Measurements from ENCODE around the gene CLRN2. TPM values are rescaled to one million over a fixed set of nuclear protein-coding genes. Genes with fewer than 3 reads are reported as not detected.

Gene CLRN2
- total RNA-seq, 1 experiment from 2014 or later = not detected

DNA sequence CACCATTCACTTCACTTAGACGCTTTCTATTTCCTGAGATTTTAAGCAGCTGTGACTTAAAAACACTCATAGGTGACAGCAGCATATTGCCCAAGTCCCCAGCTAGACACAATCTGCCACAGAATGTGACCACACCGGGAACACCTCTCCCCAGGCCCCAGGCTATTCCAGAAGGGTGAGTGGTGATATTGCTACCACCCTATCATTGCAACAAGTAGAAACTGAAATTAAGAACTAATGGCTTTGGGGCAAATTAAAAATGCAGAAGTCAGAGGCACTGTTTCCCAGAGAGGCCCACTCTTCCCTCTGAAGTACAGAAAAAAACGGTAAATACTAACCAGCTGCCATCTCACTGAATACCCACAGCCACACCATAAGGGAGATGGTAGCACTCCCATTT is 38.1 kb upstream of the CLRN2 start:
- Histone ChIP-seq H3K27ac (ENCODE audit: low read length) (no peak overlapping the region), H3K36me3 (ENCODE audit: control insufficient read depth, insufficient read depth, low read length) (no peaks in the 10 kb centered on the region), H3K9me3 (ENCODE audit: control insufficient read depth, insufficient read depth, low read depth, low read length) (no peaks in the 10 kb centered on the region), H3K27me3 (ENCODE audit: control insufficient read depth, insufficient read depth, low read length) (no peaks in the 10 kb centered on the region), H3K4me1 (ENCODE audit: control insufficient read depth, insufficient read depth, low read length) (no peaks in the 10 kb centered on the region), H3K4me3 (ENCODE audit: low read depth in 2 of 2, low read length in 2 of 2) (no peak overlapping the region)
- CTCF ChIA-PET = no interaction called here
- DNase-seq (ENCODE audit: low read depth, low spot score) (no peak), ATAC-seq (no peak)
- TF ChIP-seq POLR2AphosphoS5 (IDR thresholded peaks at IDR 0.05; ENCODE audit: low read depth, low read length) (no peak), CTCF (IDR thresholded peaks at IDR 0.05) (no peak), TCF7L2 (IDR thresholded peaks at IDR 0.05; ENCODE audit: low read depth, low read length) (no peak), SIN3A (IDR thresholded peaks at IDR 0.05; ENCODE audit: borderline replicate concordance, insufficient read depth, low read depth, low read length) (no peak)
- TF ChIP-seq, protein P1, sequence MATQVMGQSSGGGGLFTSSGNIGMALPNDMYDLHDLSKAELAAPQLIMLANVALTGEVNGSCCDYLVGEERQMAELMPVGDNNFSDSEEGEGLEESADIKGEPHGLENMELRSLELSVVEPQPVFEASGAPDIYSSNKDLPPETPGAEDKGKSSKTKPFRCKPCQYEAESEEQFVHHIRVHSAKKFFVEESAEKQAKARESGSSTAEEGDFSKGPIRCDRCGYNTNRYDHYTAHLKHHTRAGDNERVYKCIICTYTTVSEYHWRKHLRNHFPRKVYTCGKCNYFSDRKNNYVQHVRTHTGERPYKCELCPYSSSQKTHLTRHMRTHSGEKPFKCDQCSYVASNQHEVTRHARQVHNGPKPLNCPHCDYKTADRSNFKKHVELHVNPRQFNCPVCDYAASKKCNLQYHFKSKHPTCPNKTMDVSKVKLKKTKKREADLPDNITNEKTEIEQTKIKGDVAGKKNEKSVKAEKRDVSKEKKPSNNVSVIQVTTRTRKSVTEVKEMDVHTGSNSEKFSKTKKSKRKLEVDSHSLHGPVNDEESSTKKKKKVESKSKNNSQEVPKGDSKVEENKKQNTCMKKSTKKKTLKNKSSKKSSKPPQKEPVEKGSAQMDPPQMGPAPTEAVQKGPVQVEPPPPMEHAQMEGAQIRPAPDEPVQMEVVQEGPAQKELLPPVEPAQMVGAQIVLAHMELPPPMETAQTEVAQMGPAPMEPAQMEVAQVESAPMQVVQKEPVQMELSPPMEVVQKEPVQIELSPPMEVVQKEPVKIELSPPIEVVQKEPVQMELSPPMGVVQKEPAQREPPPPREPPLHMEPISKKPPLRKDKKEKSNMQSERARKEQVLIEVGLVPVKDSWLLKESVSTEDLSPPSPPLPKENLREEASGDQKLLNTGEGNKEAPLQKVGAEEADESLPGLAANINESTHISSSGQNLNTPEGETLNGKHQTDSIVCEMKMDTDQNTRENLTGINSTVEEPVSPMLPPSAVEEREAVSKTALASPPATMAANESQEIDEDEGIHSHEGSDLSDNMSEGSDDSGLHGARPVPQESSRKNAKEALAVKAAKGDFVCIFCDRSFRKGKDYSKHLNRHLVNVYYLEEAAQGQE (IDR thresholded peaks at IDR 0.05; ENCODE audit: insufficient read depth in 1 of 2, low read depth in 2 of 2, low read length in 1 of 2) = no peak
- in situ Hi-C loops (cut with HindIII; ENCODE audit: low pct_unique_long_range_greater_than_20kb, low sequenced_read_pairs) = no loop called here
- BruUV-seq (replicated peaks) = no TSS peak
- POLR2A ChIA-PET = no interaction called here
- intact Hi-C loops (cut with micrococcal nuclease; ENCODE audit: unreplicated experiment) = no loop called here

DNA sequence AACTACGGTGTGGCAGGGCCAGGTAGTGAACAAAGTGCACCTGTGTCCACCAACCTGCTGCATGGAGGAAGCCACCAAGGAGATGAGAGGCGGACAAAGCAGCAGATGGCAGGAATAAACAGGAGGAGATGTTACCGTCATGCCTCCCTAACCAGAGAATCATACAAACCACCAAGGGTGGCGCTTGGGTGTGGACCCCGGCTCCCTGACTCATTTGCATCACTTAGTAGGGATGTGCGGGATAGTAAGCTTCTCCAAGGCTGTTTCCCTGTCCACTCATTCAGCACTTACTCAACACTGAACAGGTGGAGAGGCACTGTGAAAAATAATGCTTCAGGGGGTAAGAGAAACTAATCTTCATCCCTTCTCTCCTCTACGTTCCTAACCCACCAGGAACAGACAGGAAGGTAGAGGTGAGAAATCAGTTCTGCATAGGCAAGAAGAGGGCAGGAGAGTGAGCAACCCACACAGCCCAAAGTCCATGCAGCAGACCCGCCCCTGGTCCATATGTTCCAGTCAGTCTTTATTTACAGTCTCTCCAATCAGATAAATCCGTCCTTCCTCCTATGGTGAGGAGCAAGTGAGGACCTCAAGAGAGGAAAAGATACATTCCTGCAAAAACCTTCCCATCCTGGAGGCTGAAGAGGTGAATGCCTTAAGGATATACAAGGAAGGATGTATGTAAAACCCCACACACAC is 37.0 kb upstream of the CLRN2 start:
- no TSS peak for BruUV-seq (replicated peaks)
- Histone ChIP-seq H3K4me1 (ENCODE audit: control insufficient read depth, insufficient read depth, low read length) (no peaks in the 10 kb centered on the region), H3K27ac (ENCODE audit: low read length) (no peak overlapping the region), H3K27me3 (ENCODE audit: control insufficient read depth, insufficient read depth, low read length) (no peaks in the 10 kb centered on the region), H3K36me3 (ENCODE audit: control insufficient read depth, insufficient read depth, low read length) (no peaks in the 10 kb centered on the region), H3K9me3 (ENCODE audit: control insufficient read depth, insufficient read depth, low read depth, low read length) (no peaks in the 10 kb centered on the region), H3K4me3 (ENCODE audit: low read depth in 2 of 2, low read length in 2 of 2) (no peak overlapping the region)
- ChIA-PET CTCF (no interaction called here), POLR2A (no interaction called here)
- in situ Hi-C loops (cut with HindIII; ENCODE audit: low pct_unique_long_range_greater_than_20kb, low sequenced_read_pairs) (no loop called here), intact Hi-C loops (cut with micrococcal nuclease; ENCODE audit: unreplicated experiment) (no loop called here)
- no peak for ATAC-seq
- TF ChIP-seq SIN3A (IDR thresholded peaks at IDR 0.05; ENCODE audit: borderline replicate concordance, insufficient read depth, low read depth, low read length) (no peak), TCF7L2 (IDR thresholded peaks at IDR 0.05; ENCODE audit: low read depth, low read length) (no peak), CTCF (IDR thresholded peaks at IDR 0.05) (no peak), POLR2AphosphoS5 (IDR thresholded peaks at IDR 0.05; ENCODE audit: low read depth, low read length) (no peak)
- TF ChIP-seq, protein P1 (IDR thresholded peaks at IDR 0.05; ENCODE audit: insufficient read depth in 1 of 2, low read depth in 2 of 2, low read length in 1 of 2) = no peak
- no peak for DNase-seq (ENCODE audit: low read depth, low spot score)
